Measurements from ENCODE around the gene AGAP5. TPM values are rescaled to one million over a fixed set of nuclear protein-coding genes. Genes with fewer than 3 reads are reported as not detected.
"Not testable (repeated sequence)": the region's sequence is repeated elsewhere in the genome, so short reads cannot be mapped to it uniquely, and the experiment has no call there.

The AGAP5 gene
- total and polyA plus RNA-seq, 2 donors (not counting 1 experiment from before 2014, with no cell fraction given): 11.5 to 12.9 TPM

DNA sequence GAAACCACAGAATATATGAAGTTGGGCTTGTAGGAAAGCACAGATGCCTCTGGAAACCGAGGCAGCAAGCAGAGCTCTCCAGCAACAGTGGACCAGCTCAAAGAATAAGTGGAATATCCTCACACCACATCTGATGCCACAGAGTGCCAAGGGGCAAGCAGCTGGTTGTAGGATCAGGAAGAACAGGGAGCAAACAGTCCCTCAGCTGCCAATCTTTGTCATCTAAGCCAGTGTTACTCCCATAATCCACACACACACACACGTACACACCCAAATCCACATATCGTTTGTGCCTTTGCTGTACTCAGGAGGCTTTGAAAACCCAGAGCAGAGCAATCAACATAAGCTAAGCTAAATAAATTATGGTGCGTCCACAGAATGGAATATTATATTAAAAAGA is 25.6 kb upstream of the AGAP5 start:
- H3K79me2 ChIP-seq (ENCODE audit: control insufficient read depth, insufficient read depth, low read length): peaks cover 8% of the 10 kb centered on the region
- H3K36me3 ChIP-seq (replicated peaks in 1 of 2; ENCODE audit: control extremely low read depth in 1 of 2, control insufficient read depth in 1 of 2, extremely low read depth in 1 of 2, insufficient read depth in 2 of 2, low read length in 1 of 2): peaks cover 0 to 51% of the 10 kb centered on the region in 2 experiments
- ATAC-seq (ENCODE audit: low read depth) (no peak), DNase-seq (no peak)
- no peaks in the 10 kb centered on the region for H3K27me3 ChIP-seq (replicated peaks in 1 of 4; ENCODE audit: control extremely low read depth in 1 of 4, control insufficient read depth in 3 of 4, insufficient read depth in 4 of 4, low read length in 3 of 4)
- CTCF ChIA-PET: no interaction called here
- H4K20me1 ChIP-seq (ENCODE audit: control insufficient read depth, insufficient read depth, low read length, poor library complexity, severe bottlenecking): no peaks in the 10 kb centered on the region
- Mint-ChIP-seq H3K27me3 (no peaks in the 10 kb centered on the region), H3K9me3 (ENCODE audit: insufficient read depth) (no peaks in the 10 kb centered on the region), H3K4me3 (no peak overlapping the region), H3K4me1 (no peaks in the 10 kb centered on the region), H3K27ac (no peak overlapping the region)
- no CpG with 5 or more reads among the region's 4 CpGs for WGBS (ENCODE audit: insufficient coverage)
- H3K4me2 ChIP-seq (replicated peaks; ENCODE audit: low read depth, low read length, poor library complexity, severe bottlenecking): no peak overlapping the region
- intact Hi-C loops (cut with micrococcal nuclease): no loop called here
- H3K9ac ChIP-seq (ENCODE audit: low read length): no peak overlapping the region
- no peak overlapping the region for H3K4me3 ChIP-seq (ENCODE audit: control extremely low read depth in 1 of 5, extremely low read depth in 1 of 5, insufficient read depth in 1 of 5, low read depth in 2 of 5, low read length in 4 of 5)
- no peaks in the 10 kb centered on the region for H3K4me1 ChIP-seq (ENCODE audit: control insufficient read depth in 2 of 2, insufficient read depth in 2 of 2, low read length in 2 of 2)
- H3K9me3 ChIP-seq (ENCODE audit: control extremely low read depth in 1 of 3, control insufficient read depth in 2 of 3, insufficient read depth in 1 of 3, low read length in 2 of 3): no peaks in the 10 kb centered on the region
- no peak for TF ChIP-seq EZH2 (IDR thresholded peaks at IDR 0.05; ENCODE audit: borderline replicate concordance, insufficient read depth, low read depth, low read length, poor library complexity, severe bottlenecking)
- TF ChIP-seq, protein P1, sequence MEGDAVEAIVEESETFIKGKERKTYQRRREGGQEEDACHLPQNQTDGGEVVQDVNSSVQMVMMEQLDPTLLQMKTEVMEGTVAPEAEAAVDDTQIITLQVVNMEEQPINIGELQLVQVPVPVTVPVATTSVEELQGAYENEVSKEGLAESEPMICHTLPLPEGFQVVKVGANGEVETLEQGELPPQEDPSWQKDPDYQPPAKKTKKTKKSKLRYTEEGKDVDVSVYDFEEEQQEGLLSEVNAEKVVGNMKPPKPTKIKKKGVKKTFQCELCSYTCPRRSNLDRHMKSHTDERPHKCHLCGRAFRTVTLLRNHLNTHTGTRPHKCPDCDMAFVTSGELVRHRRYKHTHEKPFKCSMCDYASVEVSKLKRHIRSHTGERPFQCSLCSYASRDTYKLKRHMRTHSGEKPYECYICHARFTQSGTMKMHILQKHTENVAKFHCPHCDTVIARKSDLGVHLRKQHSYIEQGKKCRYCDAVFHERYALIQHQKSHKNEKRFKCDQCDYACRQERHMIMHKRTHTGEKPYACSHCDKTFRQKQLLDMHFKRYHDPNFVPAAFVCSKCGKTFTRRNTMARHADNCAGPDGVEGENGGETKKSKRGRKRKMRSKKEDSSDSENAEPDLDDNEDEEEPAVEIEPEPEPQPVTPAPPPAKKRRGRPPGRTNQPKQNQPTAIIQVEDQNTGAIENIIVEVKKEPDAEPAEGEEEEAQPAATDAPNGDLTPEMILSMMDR (IDR thresholded peaks at IDR 0.05): no peak
- H2AFZ ChIP-seq (ENCODE audit: insufficient read depth, low read depth, low read length, poor library complexity, severe bottlenecking): no peak overlapping the region
- POLR2A ChIA-PET: no interaction called here
- no peak overlapping the region for H3K27ac ChIP-seq (ENCODE audit: low read length in 2 of 2)

DNA sequence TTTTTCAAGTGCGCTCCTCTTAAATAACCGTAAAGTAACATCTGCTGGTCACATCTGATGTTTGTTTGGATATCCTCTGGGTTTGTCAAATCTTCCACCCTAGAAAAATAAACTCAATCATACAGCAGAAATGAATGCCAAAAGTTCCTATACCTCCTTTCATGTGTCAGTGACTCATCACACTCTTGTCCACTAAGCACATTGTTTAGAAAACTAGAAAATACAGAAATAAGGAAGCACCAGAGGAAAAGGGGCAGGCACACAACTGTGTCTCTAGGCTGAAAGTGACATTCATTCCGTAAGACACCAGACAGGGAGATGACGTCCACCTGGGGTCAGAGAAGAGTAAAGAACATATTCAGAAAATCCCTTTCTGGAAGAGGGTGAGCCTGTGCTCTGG is 22.7 kb upstream of the AGAP5 start:
- H3K4me1 ChIP-seq (ENCODE audit: control insufficient read depth in 2 of 2, insufficient read depth in 2 of 2, low read length in 2 of 2); H3K4me2 ChIP-seq (replicated peaks; ENCODE audit: low read depth, low read length, poor library complexity, severe bottlenecking); H3K9ac ChIP-seq (ENCODE audit: low read length); H3K27ac ChIP-seq (ENCODE audit: low read length in 2 of 2); H3K9me3 ChIP-seq (ENCODE audit: control extremely low read depth in 1 of 3, control insufficient read depth in 2 of 3, insufficient read depth in 1 of 3, low read length in 2 of 3); CTCF ChIA-PET; H3K27me3 Mint-ChIP-seq; H3K4me3 ChIP-seq (ENCODE audit: control extremely low read depth in 1 of 5, extremely low read depth in 1 of 5, insufficient read depth in 1 of 5, low read depth in 2 of 5, low read length in 4 of 5); intact Hi-C loops (cut with micrococcal nuclease); ATAC-seq (ENCODE audit: low read depth); POLR2A ChIA-PET; H3K9me3 Mint-ChIP-seq (ENCODE audit: insufficient read depth); H2AFZ ChIP-seq (ENCODE audit: insufficient read depth, low read depth, low read length, poor library complexity, severe bottlenecking); H4K20me1 ChIP-seq (ENCODE audit: control insufficient read depth, insufficient read depth, low read length, poor library complexity, severe bottlenecking); H3K27me3 ChIP-seq (replicated peaks in 1 of 4; ENCODE audit: control extremely low read depth in 1 of 4, control insufficient read depth in 3 of 4, insufficient read depth in 4 of 4, low read length in 3 of 4); H3K79me2 ChIP-seq (ENCODE audit: control insufficient read depth, insufficient read depth, low read length); DNase-seq; H3K4me3 Mint-ChIP-seq: not testable (repeated sequence)
- Mint-ChIP-seq H3K27ac (peak overlapping the region; percentile 39), H3K4me1 (peaks cover 10% of the 10 kb centered on the region)
- peaks cover 5 to 55% of the 10 kb centered on the region in 2 experiments for H3K36me3 ChIP-seq (replicated peaks in 1 of 2; ENCODE audit: control extremely low read depth in 1 of 2, control insufficient read depth in 1 of 2, extremely low read depth in 1 of 2, insufficient read depth in 2 of 2, low read length in 1 of 2)
- 80% methylated on average over 1 of the region's 4 CpGs for WGBS (ENCODE audit: insufficient coverage)

Data from B cell (primary cell).